ENCODE measurements around the gene USP25.

GRCh38 chr21:15775981-15776380 lies 46.2 kb downstream of the USP25 start:
- TF ChIP-seq POLR2A (IDR thresholded peaks at IDR 0.05; ENCODE audit: extremely low read depth, insufficient read length) (no peak), CTCF (IDR thresholded peaks at IDR 0.05; ENCODE audit: low read depth, low read length) (no peak), MYC (IDR thresholded peaks at IDR 0.05; ENCODE audit: low read depth, low read length) (no peak)
